Naive thymus-derived CD4-positive, alpha-beta T cell (primary cell): ENCODE measurements around the gene AIFM3. TPM values are rescaled to one million over a fixed set of nuclear protein-coding genes. Genes with fewer than 3 reads are reported as not detected.
"Not testable (repeated sequence)": the region's sequence is repeated elsewhere in the genome, so short reads cannot be mapped to it uniquely, and the experiment has no call there.

Experiments used
- ATAC-seq: fragments of 150-1000 bp; cut with Tn5 transposase; 2 replicates; pipeline ENCODE4 v1.10.0; 2021; ENCODE audit warnings: mild to moderate bottlenecking, moderate library complexity
- CTCF ChIA-PET: fragments of 350-600 bp; sonication (Branson Sonifier 250); formaldehyde crosslinking; loops from one replicate; lab custom pipeline; 2021; ENCODE audit warnings: antibody characterized with exemption; lab: Charles Lee
- POLR2A ChIA-PET: fragments of 350-600 bp; sonication (Branson Sonifier 250); formaldehyde crosslinking; loops from one replicate; lab custom pipeline; 2021; ENCODE audit warnings: antibody characterized with exemption, inconsistent platforms; lab: Charles Lee
- DNase-seq, 9 donors: peaks; one replicate each; pipeline versions ENCODE4 v3.0.0 to v3.0.0-alpha.2; 2020 to 2022; ENCODE audit warnings: mixed read lengths in 1 of 9
- H3K27ac ChIP-seq: one replicate; pipeline ENCODE4 v1.7.0; 2013; ENCODE audit warnings: mild to moderate bottlenecking, low read depth, low read length, moderate library complexity
- H3K27me3 ChIP-seq, 2 donors: one replicate each; pipeline ENCODE4 v1.7.0; 2013; ENCODE audit warnings: low read length in 2 of 2, mild to moderate bottlenecking in 2 of 2, moderate library complexity in 2 of 2; ENCODE audit not compliant: control insufficient read depth in 2 of 2, insufficient read depth in 2 of 2
- H3K36me3 ChIP-seq, 3 experiments: 1 replicate in 2 of 3; 2 replicates in 1 of 3; pipeline ENCODE4 v1.7.0; 2013; ENCODE audit warnings: low read length in 3 of 3, mild to moderate bottlenecking in 3 of 3, moderate library complexity in 1 of 3; ENCODE audit not compliant: insufficient read depth in 3 of 3, control insufficient read depth in 2 of 3
- H3K4me1 ChIP-seq, 2 donors: one replicate each; pipeline ENCODE4 v1.7.0; 2013; ENCODE audit warnings: low read length in 2 of 2, mild to moderate bottlenecking in 2 of 2, moderate library complexity in 1 of 2; ENCODE audit not compliant: control insufficient read depth in 2 of 2, insufficient read depth in 2 of 2
- H3K4me3 ChIP-seq: 2 replicates; pipeline ENCODE4 v1.7.0; 2013; ENCODE audit warnings: mild to moderate bottlenecking, low read length
- H3K9me3 ChIP-seq, 3 experiments: 1 replicate in 2 of 3; 2 replicates in 1 of 3; pipeline ENCODE4 v1.7.0; 2013; ENCODE audit warnings: low read length in 3 of 3; ENCODE audit not compliant: control insufficient read depth in 2 of 3
- H3K27ac Mint-ChIP-seq, 9 donors: one replicate each; pipeline ENCODE4 v1.8.0; 2020 to 2022; ENCODE audit warnings: mixed read lengths in 9 of 9, mild to moderate bottlenecking in 8 of 9, moderate library complexity in 5 of 9, inconsistent platforms in 2 of 9
- H3K27me3 Mint-ChIP-seq, 5 donors: one replicate each; pipeline ENCODE4 v1.8.0; 2021 to 2022; ENCODE audit warnings: mixed read lengths in 5 of 5, mild to moderate bottlenecking in 1 of 5
- H3K36me3 Mint-ChIP-seq, 5 donors: one replicate each; pipeline ENCODE4 v1.8.0; 2020 to 2022; ENCODE audit warnings: mixed read lengths in 5 of 5, mild to moderate bottlenecking in 3 of 5, inconsistent platforms in 1 of 5
- H3K4me1 Mint-ChIP-seq, 7 donors: one replicate each; pipeline ENCODE4 v1.8.0; 2020 to 2022; ENCODE audit warnings: mixed read lengths in 7 of 7, mild to moderate bottlenecking in 3 of 7, inconsistent platforms in 1 of 7
- H3K4me3 Mint-ChIP-seq, 10 donors: one replicate each; pipeline ENCODE4 v1.8.0; 2020 to 2022; ENCODE audit warnings: mild to moderate bottlenecking in 10 of 10, mixed read lengths in 10 of 10, moderate library complexity in 6 of 10, inconsistent platforms in 2 of 10
- H3K9me3 Mint-ChIP-seq, 11 donors: one replicate each; pipeline ENCODE4 v1.8.0; 2020 to 2022; ENCODE audit warnings: mixed read lengths in 11 of 11, mild to moderate bottlenecking in 4 of 11, inconsistent platforms in 1 of 11, moderate library complexity in 1 of 11
- intact Hi-C, 2 donors: fragments of 100-400 bp; cut with micrococcal nuclease; formaldehyde crosslinking; loops; one replicate each; pipeline ENCODE4 v1.15.1; 2023
- polyA plus RNA-seq, 2 donors: library from polyadenylated mRNA; unstranded; fragments of 300-500 nt; fragmentation: Illumina TruSeq; gene quantifications; one replicate each; pipeline ENCODE4 v1.2.3, GENCODE V29; 2021
- total RNA-seq, 6 experiments: library from RNA in 5 of 6; stranded (reverse) in 5 of 6; gene quantifications; 1 replicate in 5 of 6; 2 replicates in 1 of 6; pipeline ENCODE4 v1.2.3 and lab custom pipeline; 2021 to 2026

AIFM3 gene
- total and polyA plus RNA-seq, 7 experiments from 2014 or later, result 0.17 to 9.0 (median 0.97) TPM

DNA sequence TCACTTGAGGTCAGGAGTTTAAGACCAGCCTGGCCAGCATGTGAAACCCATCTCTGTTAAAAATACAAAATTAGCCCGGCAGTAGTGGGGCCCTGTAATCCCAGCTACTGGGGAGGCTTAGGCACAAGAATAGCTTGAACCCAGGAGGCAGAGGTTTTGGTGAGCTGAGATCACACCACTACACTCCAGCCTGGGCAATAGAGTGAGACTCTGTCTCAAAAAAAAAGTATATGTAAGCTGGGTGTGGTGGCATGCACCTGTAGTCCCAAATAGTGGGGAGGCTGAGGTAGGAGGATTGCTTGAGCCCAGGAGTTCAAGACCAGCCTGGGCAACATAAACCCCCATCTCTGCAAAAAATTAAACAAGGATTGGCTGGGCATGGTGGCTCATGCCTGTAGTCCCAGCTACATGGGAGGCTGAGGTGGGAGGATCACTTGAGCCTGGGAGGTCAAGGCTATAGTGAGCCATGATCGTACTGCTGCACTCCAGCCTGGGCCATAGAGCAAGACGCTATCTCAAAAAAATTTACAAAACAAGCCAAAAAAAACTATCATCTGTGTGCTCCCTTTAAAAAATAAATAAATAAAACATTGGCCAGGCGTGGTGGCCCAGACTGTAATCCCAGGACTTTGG, 39.0 kb upstream of the AIFM3 start:
- Mint-ChIP-seq H3K4me1 (peaks cover 25 to 78% (median 63%) of the 10 kb centered on the region in 7 donors), H3K27me3 (no peaks in the 10 kb centered on the region), H3K36me3 (peaks cover 0 to 13% (median 12%) of the 10 kb centered on the region in 5 donors), H3K9me3 (no peaks in the 10 kb centered on the region), H3K4me3 (peak overlapping the region in 4 of 10 donors; percentile 6 to 55 (median 26)), H3K27ac (peak overlapping the region in 3 of 9 donors; percentile 5 to 51 (median 40))
- Histone ChIP-seq H3K27ac (no peak overlapping the region), H3K36me3 (no peaks in the 10 kb centered on the region), H3K27me3 (no peaks in the 10 kb centered on the region), H3K9me3 (no peaks in the 10 kb centered on the region), H3K4me1 (peaks cover 10% of the 10 kb centered on the region in 2 donors), H3K4me3 (no peak overlapping the region)
- POLR2A ChIA-PET, result no interaction called here
- DNase-seq (no peak), ATAC-seq (no peak)
- CTCF ChIA-PET, result interaction anchor here (0.9 kb wide), 1 partner anchor 13 kb away, joined by 4 read pairs; no protein-coding TSS in a partner anchor
- intact Hi-C loops, result no loop called here

DNA sequence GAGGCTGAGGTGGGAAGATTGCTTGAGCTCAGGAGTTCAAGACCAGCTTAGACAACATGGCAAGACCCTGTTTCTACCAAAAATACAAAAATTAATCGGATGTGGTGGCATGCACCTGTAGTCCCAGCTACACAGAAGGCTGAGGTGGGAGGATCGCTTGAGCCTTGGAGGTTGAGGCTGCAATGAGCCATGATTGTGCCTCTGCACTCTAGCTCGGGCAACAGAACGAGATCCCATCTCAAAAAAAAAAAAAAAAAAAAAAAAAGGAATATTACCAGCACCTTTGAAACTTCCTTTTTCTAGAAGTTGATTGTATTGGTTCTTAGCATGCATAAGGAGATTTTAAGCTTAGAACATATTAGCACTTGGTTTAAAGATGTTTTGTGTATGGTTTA, 38.5 kb upstream of the AIFM3 start:
- no peak overlapping the region for H3K27ac ChIP-seq
- Mint-ChIP-seq H3K9me3 (no peaks in the 10 kb centered on the region), H3K36me3 (peaks cover 0 to 13% (median 12%) of the 10 kb centered on the region in 5 donors), H3K4me1 (peaks cover 26 to 82% (median 63%) of the 10 kb centered on the region in 7 donors), H3K4me3 (peak overlapping the region in 3 of 10 donors; percentile 17 to 34 (median 27)), H3K27me3 (no peaks in the 10 kb centered on the region), H3K27ac (peak overlapping the region in 3 of 9 donors; percentile 5 to 51 (median 40))
- H3K4me1 ChIP-seq, result peaks cover 9 to 10% of the 10 kb centered on the region in 2 donors
- no peaks in the 10 kb centered on the region for H3K27me3 ChIP-seq
- DNase-seq (no peak), ATAC-seq (no peak)
- ChIA-PET POLR2A (interaction anchor here (0.5 kb wide), 1 partner anchor 10 kb away, joined by 3 read pairs; no protein-coding TSS in a partner anchor), CTCF (interaction anchor here (0.9 kb wide), 1 partner anchor 14 kb away, joined by 4 read pairs; no protein-coding TSS in a partner anchor)
- H3K36me3 ChIP-seq, result peaks cover 0 to under 1% (median under 1%) of the 10 kb centered on the region in 3 experiments
- no peak overlapping the region for H3K4me3 ChIP-seq
- H3K9me3 ChIP-seq, result no peaks in the 10 kb centered on the region
- intact Hi-C loops, result no loop called here

DNA sequence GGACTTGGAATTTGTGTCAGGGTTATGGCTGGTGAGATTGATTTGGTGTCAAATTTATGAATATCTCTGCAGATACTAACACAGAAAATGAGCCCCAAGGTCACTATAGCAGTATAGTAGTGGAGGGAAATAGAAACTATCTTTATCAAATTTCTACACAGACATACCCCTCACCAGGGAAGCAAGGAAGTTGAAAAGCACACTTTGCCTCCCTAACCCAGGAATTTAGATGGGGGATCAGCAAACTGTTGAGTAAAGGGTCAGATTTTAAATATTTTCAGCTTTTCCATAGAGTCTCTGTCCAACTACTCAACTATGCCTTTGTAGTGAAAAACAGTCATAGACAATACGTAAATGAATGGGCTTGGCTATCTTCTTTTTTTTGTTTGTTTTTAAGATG, 37.1 kb upstream of the AIFM3 start:
- Histone ChIP-seq H3K4me3 (no peak overlapping the region), H3K9me3 (no peaks in the 10 kb centered on the region), H3K4me1 (peaks cover 9% of the 10 kb centered on the region in 2 donors), H3K36me3 (peaks cover 0 to 8% (median 7%) of the 10 kb centered on the region in 3 experiments), H3K27ac (no peak overlapping the region), H3K27me3 (no peaks in the 10 kb centered on the region)
- peak overlapping the region in 4 of 10 donors; percentile 10 to 42 (median 24) for H3K4me3 Mint-ChIP-seq
- CTCF ChIA-PET, result no interaction called here
- ATAC-seq, result no peak
- H3K4me1 Mint-ChIP-seq, result peaks cover 35 to 82% (median 60%) of the 10 kb centered on the region in 7 donors
- POLR2A ChIA-PET, result no interaction called here
- peaks cover 5 to 23% (median 19%) of the 10 kb centered on the region in 5 donors for H3K36me3 Mint-ChIP-seq
- no peak for DNase-seq
- no peaks in the 10 kb centered on the region for H3K9me3 Mint-ChIP-seq
- H3K27ac Mint-ChIP-seq, result peak overlapping the region in 2 of 9 donors; percentile 21 to 32
- intact Hi-C loops, result loop anchor here in 1 of 2 donors (2.0 kb wide), 1 partner anchor 13 kb away; the partner anchor contains the start of gene CRKL
- no peaks in the 10 kb centered on the region for H3K27me3 Mint-ChIP-seq

DNA sequence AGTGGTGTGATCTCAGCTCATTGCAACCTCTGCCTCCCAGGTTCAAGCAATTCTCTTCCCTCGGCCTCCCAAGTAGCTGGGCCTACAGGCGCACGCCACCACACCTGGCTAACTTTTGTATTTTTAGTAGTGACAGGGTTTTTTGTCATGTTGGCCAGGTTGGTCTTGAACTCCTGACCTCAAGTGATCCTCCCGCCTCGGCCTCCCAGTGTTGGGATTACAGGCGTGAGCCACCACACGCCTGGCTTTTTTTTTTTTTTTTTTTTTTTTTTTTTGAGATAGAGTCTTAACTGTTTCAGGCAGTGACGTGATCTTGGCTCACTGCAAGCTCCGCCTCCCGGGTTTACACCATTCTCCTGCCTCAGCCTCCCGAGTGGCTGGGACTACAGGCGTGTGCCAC, 36.6 kb upstream of the AIFM3 start:
- peak overlapping the region in 2 of 9 donors; percentile 56 to 66 for H3K27ac Mint-ChIP-seq
- CTCF ChIA-PET, H3K27ac ChIP-seq, POLR2A ChIA-PET, ATAC-seq, H3K9me3 ChIP-seq, H3K27me3 ChIP-seq, H3K4me3 ChIP-seq, DNase-seq, H3K9me3 Mint-ChIP-seq, H3K27me3 Mint-ChIP-seq, H3K4me1 ChIP-seq: not testable (repeated sequence)
- H3K4me3 Mint-ChIP-seq, result peak overlapping the region in 2 of 10 donors; percentile 5 to 29
- H3K4me1 Mint-ChIP-seq, result peaks cover 34 to 80% (median 57%) of the 10 kb centered on the region in 7 donors
- H3K36me3 ChIP-seq, result peaks cover 0 to 13% (median 7%) of the 10 kb centered on the region in 3 experiments
- peaks cover 5 to 26% (median 19%) of the 10 kb centered on the region in 5 donors for H3K36me3 Mint-ChIP-seq
- intact Hi-C loops, result loop anchor here in 1 of 2 donors (2.0 kb wide), 1 partner anchor 14 kb away; the partner anchor contains the start of gene CRKL

DNA sequence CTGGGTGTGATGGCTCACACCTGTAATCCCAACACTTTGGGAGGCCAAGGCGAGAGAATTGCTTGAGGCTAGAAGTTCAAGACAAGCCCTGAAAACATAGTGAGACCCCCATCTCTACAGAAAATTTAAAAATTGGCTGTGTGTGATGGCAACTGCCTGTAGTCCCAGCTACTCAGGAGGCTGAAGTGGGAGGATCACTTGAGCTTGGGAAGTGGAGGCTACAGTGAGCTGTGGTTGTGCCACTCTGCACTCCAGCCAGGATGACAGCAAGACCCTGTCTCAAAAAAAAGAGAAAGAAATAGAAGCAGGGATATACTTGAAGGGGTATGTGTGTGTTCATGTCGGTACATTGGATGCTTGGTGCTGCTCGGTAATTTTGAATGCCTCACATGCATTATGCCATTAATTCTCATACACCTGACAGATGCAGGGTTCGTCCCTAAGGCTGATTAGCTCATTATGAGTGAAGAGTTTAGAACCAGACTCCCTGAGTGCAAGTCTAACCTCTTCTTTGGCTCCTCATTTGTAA, 35.9 kb upstream of the AIFM3 start:
- Mint-ChIP-seq H3K27me3 (no peaks in the 10 kb centered on the region), H3K9me3 (no peaks in the 10 kb centered on the region), H3K36me3 (peaks cover 5 to 30% (median 18%) of the 10 kb centered on the region in 5 donors), H3K4me1 (peaks cover 31 to 78% (median 54%) of the 10 kb centered on the region in 7 donors), H3K4me3 (peak overlapping the region in 3 of 10 donors; percentile 5 to 23 (median 18)), H3K27ac (peak overlapping the region in 1 of 9 donors; percentile 56)
- H3K36me3 ChIP-seq, result peaks cover 0 to 18% (median 7%) of the 10 kb centered on the region in 3 experiments
- H3K27ac ChIP-seq, result no peak overlapping the region
- DNase-seq (no peak), ATAC-seq (no peak)
- no peaks in the 10 kb centered on the region for H3K27me3 ChIP-seq
- ChIA-PET POLR2A (interaction anchor here (0.7 kb wide), 1 partner anchor 9 kb away, joined by 4 read pairs; no protein-coding TSS in a partner anchor), CTCF (no interaction called here)
- intact Hi-C loops, result loop anchor here in 1 of 2 donors (2.0 kb wide), 1 partner anchor 14 kb away; the partner anchor contains the start of gene CRKL
- no peaks in the 10 kb centered on the region for H3K9me3 ChIP-seq
- peaks cover 9 to 11% of the 10 kb centered on the region in 2 donors for H3K4me1 ChIP-seq
- H3K4me3 ChIP-seq, result no peak overlapping the region

DNA sequence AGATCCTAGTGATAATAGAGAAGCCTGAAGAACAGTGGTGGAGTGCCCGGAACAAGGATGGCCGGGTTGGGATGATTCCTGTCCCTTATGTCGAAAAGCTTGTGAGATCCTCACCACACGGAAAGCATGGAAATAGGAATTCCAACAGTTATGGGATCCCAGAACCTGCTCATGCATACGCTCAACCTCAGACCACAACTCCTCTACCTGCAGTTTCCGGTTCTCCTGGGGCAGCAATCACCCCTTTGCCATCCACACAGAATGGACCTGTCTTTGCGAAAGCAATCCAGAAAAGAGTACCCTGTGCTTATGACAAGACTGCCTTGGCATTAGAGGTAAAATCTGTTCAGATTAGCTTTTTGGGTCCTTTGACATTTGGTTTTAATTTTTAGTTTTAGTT, 33.1 kb upstream of the AIFM3 start:
- Mint-ChIP-seq H3K27me3 (no peaks in the 10 kb centered on the region), H3K36me3 (peaks cover 18 to 40% (median 24%) of the 10 kb centered on the region in 5 donors), H3K4me3 (peak overlapping the region in 3 of 10 donors; percentile 19 to 37 (median 28)), H3K27ac (peak overlapping the region in 2 of 9 donors; percentile 9 to 56), H3K4me1 (peaks cover 35 to 89% (median 67%) of the 10 kb centered on the region in 7 donors), H3K9me3 (no peaks in the 10 kb centered on the region)
- CTCF ChIA-PET, result no interaction called here
- intact Hi-C loops, result no loop called here
- H3K27ac ChIP-seq, result no peak overlapping the region
- no peaks in the 10 kb centered on the region for H3K27me3 ChIP-seq
- H3K4me1 ChIP-seq, result peaks cover 19 to 30% of the 10 kb centered on the region in 2 donors
- peaks cover 0 to 25% (median 11%) of the 10 kb centered on the region in 3 experiments for H3K36me3 ChIP-seq
- no peak overlapping the region for H3K4me3 ChIP-seq
- POLR2A ChIA-PET, result no interaction called here
- DNase-seq (no peak), ATAC-seq (no peak)
- H3K9me3 ChIP-seq, result no peaks in the 10 kb centered on the region
